GM18505 (cell line): ENCODE measurements around the gene FAM181A.

Experiments
- ATAC-seq: cut with Tn5 transposase; IDR thresholded peaks from one replicate; pipeline ENCODE4 v1.9.1; 2021; ENCODE audit not compliant: unreplicated experiment
- POLR2A ChIP-seq: IDR thresholded peaks from 4 replicates; pipeline ENCODE4 v1.6.1; 2011; ENCODE audit warnings: borderline replicate concordance; ENCODE audit not compliant: insufficient read depth, insufficient read length; ENCODE audit errors: extremely low read depth

Gene FAM181A

DNA sequence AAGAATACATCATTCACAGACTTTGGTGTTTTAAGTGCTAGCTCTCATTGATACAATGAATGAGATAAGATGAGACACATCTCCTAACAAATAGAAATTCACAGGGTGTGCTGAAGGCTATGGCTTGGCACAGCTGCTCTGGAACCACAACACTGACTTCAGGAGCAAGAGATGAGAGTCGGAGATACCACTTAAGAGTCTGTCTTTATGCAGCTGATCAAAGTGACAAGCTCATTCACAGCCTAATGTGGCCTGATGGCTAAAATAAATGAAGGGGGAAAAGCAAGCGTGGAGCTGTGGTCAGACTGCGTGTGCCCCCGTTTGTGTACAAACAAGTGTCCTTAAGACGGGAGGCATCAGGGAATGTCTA, 29.7 kb upstream of the FAM181A start:
- no peak for TF ChIP-seq POLR2A
- no peak for ATAC-seq

DNA sequence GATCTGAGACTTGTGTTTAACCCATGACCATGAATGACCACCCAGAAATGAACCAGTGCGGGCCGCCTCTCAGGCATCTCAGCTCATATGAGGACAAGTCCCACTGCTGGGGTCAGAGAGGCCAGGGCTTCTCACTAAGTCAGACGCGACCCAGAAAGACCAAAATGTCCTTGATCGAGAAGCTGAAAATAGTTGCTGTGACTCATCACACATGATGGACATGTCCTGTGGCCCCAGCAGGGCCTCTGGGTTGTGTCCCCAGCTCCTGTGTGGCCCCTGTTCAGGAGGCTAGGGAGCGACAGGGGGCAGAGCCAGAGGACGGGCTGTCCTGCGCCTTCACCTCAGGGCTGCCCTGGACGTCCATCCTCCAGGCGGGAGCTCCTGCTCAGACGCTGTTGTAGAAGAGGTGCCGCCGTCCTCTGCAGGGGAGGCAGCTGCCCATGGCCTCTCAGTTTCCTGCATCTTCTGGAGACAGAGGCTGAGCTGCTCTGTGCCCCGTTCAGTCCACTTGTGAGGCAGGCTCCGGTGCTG, 29.0 kb upstream of the FAM181A start:
- no peak for ATAC-seq
- TF ChIP-seq POLR2A: no peak

DNA sequence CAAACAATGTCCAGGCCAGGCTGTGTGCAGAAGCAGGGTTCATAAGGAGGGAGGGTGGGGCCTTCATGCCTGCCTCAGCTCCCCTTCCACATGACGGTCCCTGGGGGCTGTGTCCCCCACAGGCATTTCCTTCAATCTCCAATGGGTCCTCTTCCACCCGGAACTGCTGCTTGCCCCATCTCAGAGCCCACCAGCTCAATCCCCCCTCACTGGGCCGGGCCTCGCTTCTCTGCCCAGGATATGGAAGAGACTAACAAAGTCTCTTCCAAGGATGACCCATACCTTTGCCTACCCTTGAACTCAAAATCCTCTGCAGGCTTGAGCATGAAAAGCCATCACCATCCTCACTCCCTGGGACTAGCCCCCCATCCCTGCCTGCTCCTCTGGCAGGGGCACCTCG, 28.4 kb upstream of the FAM181A start:
- ATAC-seq: no peak
- no peak for TF ChIP-seq POLR2A

DNA sequence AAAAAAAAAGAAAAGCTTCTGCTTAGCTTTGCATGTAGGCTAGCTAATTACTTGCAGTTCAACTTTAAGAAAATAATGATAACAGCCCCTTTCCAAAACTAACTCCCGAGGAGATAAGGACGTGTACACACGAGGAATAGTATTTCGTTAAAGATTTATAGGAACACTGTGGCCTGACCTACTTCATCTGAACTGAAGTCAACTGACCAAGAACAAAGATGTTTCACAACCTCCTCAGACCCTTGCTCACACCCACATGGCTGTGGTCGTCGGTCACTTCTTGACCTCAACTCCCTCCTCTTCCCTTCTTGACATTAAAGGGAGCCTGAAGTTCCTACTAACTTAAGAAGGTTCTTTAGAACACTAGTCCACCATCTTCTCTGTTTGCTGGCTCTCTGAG, 25.3 kb upstream of the FAM181A start:
- no peak for ATAC-seq
- no peak for TF ChIP-seq POLR2A

DNA sequence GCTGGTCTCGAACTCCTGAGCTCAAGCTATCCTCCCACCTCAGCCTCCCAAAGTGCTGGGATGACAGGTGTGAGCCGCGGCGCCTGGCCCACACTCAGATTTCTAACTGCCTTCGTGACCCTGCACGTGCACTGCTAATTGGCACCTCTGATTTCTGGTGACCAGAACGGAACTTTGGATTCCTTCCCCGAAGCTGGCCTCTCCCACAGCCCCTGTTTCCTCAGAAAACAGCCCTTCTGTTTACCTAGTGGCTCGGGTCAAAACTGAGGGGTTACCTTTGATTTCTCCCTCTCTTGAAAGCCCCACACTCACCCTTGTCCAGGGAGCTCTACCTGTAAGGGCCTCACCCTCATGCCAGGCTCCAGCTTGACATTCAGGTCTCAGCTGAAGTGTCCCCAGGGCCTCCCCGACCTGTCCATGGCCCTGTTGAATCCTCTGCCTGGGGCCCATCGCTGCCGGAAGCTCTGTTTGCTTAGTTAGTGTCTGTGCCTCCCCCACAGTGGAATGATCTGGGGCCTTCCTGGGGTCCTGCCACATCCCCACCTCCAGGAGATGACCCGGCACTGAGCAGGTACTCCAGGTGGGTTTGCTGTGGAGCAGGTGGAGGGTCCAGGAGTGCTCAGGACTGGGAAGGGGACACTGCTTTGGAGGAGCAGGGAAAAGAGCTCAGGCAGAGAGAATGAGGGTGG, 24.4 kb upstream of the FAM181A start:
- no peak for ATAC-seq
- no peak for TF ChIP-seq POLR2A

DNA sequence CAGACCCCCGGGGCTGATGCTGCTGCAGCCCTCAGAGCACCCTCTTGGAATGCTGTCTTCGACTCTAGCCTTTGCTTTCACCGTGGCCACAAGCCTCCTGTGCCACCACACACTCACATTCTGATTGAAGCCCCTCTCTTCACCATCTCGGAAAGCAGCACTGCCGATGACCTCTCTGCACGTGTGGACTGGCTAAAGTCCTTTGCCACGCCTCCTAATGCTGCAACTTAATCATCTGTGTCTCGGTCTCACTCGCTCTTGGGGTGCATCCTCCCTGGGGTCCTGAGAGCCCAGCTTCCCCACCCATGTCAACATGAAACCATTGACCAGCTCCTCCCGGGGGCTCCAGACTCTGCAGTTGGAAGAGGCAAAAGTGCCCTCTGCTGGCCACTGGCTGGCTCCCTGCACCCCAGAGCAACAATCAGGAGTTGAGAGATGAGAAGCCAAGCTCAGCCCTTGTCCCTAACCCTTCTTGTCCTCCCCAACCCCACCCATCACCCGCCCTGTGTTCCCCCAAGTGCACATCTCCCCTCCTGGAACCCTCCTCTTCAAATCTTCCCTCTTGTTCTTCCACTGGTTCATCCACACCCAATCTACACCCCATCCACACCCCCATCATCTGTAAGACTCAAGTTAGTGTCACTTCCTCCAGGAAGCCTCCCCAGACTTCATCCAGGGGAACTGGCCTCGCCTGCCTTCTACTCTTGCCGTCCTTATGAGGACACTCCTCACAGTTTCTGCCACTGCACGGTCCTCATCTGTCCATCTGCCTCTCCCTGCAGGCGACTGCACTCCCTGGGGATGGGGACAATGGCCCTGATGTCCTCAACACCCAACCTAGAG, 23.6 kb upstream of the FAM181A start:
- ATAC-seq: no peak
- no peak for TF ChIP-seq POLR2A

DNA sequence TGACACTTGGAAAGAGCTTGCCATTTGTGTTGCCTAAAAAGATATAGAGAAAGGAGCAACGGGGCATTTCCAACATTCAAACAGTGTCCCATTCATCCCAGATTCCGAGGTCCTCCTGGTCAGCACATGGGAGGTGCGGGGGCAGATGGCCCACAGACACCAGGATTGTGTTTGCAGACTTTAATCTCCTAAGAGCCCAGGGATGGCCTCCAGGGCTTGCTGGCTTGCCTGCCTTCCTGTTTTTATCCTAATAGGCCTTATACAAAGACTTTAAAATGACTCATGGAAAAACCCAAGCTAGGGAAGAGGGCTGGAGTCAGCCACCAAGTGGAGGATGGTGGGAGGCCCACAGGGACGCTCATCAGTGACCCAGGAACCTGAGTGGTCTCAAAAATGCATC, 21.5 kb upstream of the FAM181A start:
- no peak for ATAC-seq
- TF ChIP-seq POLR2A: no peak

DNA sequence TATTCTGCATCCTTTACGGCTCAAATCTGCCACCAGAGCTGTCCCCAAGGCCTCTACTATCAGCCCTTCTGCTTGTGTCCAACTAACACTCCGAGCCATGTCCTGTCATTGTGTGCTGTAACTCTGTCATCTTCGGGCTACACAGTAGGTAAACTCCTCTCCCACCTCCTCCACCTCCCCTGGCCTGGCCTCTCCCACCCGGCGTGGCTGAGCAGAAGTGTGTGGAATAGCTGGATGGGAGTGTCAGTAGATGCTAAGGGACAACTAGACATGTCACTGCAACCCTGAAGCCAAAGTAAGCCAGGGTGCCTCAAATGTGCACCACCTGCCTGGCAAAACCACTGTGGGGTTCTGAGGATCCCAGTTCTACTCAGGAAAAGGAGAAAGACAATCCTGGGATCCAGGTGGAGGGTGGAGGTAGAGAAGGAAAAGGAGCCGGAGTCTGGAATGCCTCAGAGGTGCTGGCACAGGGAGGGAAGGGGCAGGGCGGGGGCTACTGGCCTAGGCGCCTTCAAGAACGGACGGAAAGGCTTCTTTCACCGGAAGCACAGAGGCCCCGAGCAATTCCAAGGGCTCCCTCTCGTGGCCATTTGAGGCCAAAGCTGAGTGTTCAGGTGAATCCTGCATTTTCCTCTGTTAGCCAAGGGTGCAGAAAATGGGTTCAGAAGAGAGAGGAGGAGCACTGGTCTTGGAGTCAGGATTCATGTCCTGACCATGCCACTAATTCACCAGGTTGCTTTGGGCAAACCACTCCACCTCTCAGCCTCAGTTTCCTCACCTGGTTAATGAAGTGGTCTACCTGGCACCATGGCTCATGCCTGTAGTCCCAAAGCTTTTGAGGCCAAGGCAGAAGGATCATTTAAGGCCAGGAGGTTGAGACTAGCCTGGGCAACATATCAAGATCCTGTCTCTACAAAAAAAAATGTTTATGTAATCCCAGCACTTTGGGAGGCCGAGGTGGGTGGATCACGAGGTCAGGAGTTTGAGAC, 20.5 kb upstream of the FAM181A start:
- no peak for TF ChIP-seq POLR2A
- ATAC-seq: no peak

DNA sequence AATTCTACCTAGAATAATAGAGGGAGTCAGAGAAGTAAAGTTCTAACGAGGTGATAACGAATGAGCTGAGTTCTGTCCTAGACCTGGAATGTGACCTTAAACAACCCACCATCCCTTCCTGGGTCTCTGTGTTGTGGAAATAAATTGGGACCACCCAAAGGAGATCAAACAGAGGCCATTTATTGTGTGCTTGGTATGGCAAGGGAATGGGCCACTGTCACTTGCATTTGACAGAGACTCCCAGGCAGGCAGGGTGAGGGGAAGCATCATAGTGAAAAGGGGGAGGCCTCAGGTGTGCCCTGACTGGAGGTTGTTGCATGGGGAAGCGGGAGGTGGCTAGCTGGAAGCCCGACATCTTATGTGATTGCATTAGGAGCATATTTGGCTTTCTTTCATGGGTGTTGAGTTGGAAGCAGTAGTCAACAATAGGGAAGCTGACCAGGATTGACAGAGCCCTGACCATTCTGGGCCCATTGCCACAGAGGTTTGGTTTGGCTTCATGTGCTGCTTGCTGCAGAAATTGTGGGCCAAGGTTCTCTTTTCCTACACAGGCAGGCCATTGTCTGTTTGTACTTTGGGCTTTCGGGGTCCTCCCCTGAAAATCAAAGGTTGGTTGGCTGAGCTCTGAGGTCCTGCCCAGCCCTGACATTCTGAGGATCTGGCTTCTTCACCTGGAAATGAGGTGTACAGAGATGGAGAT, 17.6 kb upstream of the FAM181A start:
- ATAC-seq: no peak
- TF ChIP-seq POLR2A: no peak

DNA sequence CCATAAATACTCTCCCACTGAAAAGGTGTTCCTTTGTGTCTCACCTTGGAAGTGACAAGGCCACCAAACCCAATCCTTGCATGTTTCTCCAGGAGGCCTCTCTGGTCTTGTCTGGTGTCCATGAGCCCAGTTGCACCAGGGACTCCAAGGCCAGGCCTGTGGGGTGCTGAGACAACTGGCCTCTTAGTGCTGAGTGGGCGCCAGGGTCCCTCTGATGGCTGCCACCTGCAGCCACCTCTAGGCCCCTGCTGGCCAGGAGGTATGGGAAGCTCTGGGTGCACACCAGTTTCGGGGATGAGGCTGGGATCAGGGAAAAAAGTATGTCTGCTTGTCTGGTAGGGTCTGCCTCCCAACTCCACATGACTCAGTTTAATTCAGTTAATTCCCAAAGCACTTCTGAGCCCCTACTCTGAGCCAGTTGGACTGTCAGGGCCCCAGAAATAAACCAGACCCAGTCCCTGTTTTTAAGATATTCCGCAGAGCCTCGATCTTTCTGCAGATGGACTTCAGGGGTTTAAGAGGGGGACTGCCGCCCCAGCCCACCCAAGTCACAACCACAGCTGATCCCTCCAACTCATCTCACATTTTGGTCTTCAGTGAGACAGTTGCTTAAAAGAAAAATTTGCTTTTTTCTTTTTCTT, 15.0 kb upstream of the FAM181A start:
- TF ChIP-seq POLR2A: no peak
- no peak for ATAC-seq

DNA sequence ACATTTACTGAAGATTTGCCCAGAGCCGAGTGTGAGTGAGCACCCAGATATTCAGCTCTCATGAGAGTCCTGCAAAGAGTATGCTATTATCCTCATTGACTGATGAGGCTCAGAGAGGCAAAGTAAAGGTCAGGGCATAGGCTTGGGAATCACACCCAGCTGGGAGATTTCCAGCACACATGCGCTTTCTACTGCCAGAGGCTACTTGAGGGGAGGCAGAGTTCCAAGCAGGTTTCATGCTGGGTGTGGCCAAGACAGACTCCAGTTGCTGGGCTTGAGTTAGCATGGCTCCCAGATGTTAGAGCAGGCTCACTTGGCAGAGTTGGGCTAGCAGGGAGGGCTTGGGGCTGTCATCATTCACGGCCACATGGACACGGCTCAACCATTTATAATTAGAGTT, 14.4 kb upstream of the FAM181A start:
- no peak for TF ChIP-seq POLR2A
- no peak for ATAC-seq

DNA sequence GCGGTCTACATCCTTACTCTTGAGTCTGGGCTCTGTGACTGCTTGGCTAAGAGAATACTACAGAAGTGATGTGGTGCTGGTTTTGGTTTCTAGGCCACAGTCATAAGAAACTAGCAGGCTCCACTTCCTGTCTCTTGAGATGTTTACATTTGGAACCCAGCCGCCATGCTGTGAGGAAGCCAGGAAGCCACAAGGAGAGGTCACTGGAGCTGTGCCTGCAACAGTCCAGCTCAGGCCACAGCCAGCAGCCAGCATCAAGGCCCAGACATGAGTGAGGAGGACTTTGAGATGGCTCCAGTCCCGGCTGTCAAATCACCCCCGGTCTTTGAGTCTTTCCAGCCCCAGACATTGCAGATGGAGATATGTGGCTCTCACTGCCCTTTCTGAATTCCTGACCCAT, 12.9 kb upstream of the FAM181A start:
- ATAC-seq: no peak

More for the DNA sequence above, 12.9 kb upstream of the FAM181A start:
- TF ChIP-seq POLR2A: no peak
